ENCODE measurements around the gene MYO16.

MYO16 gene

DNA sequence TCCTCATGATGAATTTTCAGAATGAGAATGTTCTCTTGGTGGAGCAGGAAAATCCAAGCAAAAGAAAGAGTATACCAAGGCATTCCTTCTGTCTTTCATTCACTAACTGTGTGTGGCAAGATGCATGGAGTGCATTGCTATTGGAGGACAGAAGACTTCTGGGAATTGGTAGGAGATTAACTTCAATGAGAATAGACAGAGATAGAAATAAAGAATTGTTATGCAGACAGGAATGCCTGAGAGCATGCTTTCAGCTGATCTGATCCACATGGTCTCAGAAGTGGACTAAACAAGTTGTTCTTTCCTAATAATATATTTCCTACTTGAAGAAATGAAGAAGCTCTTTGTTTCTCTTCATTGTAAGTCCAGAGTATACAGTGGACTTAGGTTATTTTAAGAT, 303.6 kb downstream of the MYO16 start:
- DNase-seq (ENCODE audit: low read depth), result no peak

DNA sequence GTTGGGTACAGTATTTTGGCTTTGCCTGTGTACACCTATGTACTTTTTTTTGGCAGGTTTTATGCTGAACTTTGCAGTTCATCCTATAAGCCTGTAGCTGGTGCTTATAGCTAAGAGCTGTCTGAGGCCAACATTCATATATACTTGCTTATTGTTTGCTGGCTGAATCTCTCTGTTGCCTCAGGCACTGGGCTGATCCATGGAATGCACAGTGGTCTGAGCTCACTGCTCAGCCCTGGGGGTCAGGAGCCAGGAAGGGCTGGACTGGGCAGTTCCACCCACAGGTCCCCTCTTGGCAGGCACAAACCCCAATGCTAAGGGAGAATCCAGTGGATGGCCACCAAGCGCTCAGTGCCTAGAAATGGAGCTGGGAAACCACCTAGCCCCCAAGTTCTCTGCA, 308.7 kb downstream of the MYO16 start:
- no peak for DNase-seq (ENCODE audit: low read depth)

DNA sequence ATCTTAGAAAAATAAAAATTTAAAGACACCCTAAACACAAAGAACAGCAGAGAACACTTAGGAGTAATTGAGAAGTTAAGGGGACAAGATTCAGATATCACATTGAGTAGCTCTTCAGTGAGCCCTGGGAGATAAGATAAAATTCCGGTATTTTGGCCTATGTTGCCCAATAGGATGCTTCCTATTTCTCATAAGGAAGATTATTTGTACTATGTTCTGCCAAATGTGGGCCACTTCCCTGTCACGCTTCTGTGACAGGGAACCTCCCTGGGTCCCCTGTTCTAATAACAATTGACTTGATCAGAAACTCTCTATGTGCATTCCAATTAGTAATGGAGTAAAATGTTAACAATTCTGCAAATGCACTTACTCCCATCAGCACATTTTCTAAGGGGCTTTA, 310.7 kb downstream of the MYO16 start:
- no peak for DNase-seq (ENCODE audit: low read depth)

DNA sequence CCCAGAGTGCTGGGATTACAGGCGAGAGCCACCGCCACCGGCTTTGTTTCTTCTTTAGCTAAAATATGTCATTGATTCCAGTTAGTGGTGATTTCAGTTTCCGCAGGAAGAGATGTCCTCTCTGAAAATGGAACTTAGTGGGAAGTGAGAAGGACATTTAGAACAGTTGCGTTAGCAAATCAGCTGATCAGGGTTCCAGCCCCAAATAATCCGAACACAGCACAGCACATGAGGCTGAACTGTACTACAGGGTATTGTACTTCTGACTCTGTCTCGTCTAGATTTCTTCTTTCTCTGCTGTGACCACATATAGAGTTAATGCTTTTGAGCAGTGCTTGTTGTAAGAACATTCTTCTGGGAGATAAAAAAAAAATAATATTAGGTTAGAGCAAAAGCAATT, 314.4 kb downstream of the MYO16 start:
- no peak for DNase-seq (ENCODE audit: low read depth)

DNA sequence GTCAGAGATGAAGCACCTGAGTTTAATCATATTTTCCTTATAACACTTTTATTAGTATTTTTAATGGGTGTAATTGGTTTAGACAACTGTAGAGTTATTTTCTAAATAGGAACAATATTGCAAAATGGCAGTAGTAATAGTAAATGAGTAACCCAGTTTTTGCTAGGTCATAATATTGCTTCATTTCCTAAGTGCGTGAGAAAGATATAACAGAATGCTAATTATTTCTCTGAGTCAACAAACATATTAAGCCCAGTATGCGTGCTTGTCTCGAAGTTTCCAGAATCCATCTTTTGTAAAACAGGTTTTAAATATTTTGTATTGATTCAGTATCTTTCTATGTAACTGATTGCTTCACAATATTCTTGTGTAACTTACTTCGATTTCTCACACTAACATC, 315.3 kb downstream of the MYO16 start:
- no peak for DNase-seq (ENCODE audit: low read depth)

DNA sequence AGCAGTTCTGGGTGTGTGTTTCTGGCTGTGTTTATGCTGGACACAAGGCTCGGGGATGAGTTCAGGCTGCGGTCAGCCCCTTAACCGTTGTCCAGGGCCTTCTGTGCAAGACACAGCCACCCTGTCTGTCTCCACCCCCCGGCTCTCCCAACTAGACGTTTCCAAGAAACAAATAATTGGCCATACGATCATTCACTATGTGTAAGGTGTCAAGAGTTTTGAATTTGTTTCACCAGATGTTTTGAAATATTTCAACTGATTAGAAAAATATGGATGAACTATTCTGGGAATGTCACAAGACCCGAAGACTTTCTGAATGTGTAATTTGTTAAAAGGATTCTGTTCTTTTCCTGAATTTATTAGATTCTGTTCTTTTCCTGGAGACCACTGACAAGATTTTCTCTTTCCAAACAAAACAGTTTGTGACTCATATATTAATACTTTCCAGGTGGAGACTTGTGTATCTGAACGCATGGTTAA, 318.2 kb downstream of the MYO16 start:
- no peak for DNase-seq (ENCODE audit: low read depth)

DNA sequence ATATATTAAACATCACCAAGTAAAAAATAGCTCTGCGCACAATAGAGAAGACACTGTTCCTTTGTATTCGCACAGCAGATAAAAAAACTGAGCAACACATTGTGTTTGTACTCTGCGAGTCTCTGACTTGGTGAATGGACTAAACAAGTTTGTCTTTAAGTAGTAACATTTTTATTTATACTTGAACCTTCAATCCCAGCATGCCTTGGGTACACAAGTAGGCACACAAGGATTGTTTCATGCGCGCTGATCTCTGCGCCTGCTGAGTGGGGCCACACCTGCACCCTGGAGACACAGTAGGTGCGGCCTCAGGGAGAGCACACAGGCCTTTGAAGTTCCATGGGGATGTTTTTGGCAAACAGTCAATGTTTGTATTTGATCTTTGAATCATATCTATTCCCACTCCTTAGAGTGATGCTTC, 318.9 kb downstream of the MYO16 start:
- DNase-seq (ENCODE audit: low read depth), result no peak

DNA sequence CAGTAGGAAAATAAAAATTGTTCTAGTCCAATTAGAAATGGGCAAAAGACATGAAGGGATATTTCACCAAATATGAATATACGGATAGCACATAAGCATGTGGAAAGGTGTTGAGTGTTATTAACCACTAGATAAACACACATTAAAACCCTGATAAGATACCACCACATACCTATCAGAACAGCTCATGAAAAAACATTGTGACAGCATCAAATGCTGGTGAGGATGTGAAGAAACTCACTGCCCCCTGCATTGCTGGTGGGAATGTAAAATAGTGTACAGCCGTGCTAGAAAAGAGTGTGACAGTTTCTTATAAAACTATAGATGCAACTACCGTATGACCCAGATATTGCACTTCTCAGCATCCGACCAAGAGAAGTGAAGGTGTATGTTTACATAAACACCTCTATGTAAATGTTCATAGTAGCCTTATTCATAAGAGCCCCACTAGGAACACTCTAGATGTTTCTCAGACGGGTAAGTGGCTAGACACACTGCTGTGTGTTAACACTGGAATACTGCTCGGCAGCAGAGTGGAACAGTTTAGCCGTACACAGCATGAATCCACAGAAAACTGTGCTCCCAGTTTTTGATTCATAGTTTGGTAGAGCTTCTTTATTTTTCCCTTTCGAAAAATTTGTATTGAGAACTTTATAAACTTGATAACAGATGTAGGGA, 321.1 kb downstream of the MYO16 start:
- DNase-seq (ENCODE audit: low read depth), result no peak

DNA sequence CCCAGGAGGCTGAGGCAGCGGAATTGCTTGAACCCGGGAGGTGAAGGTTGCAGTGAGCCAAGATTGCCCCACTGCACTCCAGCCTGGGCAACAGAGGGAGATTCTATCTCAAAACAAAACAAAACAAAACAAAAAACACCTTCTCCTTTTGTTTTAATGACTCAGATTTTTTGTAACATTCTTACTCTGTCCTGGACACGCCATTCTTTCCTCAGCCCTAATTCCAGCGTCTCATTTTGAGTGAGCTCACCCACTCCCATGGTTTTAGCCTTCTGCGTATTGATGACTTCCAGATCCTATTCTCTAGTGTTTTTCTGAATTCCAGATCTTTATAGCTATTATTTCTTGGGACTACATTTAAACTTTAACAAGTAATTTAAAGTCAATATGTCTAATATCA, 326.3 kb downstream of the MYO16 start:
- no peak for DNase-seq (ENCODE audit: low read depth)

DNA sequence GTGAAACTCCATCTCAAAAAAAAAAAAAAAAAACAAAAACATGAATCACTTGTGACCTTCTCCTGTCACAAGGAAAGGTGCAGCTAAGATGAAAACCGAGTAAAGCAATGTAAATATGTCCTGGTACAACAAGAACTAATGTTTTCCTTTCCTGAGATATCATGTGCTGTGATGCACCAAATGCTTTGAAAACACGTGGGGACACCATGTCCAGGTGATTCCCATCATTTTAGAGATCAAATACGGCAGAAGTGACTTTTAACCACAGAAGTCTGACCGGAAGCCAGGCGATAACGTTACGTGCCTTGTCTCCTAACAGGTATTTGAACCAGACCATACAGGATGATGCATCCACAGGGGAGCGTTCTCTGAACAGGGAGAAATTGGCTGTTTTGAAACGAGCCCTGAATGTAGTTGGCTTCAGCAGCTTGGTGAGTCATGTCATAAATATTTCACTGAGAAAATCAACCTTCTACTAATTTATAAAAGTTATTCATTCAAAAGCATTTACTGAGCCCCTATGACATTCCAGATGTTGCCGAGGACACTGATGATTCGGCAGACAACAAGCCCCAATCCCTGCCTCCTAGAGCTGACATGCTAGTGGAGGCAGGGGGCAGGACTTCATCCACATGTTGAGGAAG, 328.1 kb downstream of the MYO16 start:
- DNase-seq (ENCODE audit: low read depth), result no peak

DNA sequence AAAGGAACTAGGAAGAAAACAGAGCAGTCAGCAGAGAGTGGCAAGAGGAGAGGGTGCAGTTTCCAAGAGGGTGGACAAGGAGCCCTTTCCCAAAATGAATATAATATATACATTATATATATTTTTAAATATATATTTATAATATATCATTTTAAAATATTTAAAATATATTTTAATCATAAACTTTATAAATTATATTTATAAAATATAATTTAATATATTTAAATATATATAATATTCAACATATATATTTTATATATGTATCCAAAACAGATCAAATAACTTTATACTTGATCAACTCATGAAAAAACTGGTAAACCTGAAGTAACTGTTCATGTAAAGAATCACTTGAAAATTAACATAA, 328.6 kb downstream of the MYO16 start:
- DNase-seq (ENCODE audit: low read depth), result no peak

DNA sequence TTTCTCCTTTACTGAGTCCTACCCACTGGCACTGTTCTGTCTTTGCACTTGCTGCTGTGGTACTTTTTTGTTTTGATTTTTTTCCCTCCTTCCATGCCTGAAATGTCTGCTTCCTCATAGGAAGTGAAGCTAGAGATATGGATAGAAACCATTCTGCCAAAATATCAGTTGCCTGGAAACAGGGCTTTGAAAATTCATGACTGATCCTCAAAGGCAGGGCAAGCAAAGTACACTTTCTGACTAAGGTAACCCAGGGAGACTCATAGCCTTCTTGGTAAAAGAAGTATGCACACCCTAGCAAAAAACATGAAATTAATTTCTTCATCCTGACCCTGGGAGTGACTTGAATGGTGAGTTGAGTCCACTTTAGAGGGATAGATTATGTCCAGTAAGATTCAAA, 329.8 kb downstream of the MYO16 start:
- no peak for DNase-seq (ENCODE audit: low read depth)

DNA sequence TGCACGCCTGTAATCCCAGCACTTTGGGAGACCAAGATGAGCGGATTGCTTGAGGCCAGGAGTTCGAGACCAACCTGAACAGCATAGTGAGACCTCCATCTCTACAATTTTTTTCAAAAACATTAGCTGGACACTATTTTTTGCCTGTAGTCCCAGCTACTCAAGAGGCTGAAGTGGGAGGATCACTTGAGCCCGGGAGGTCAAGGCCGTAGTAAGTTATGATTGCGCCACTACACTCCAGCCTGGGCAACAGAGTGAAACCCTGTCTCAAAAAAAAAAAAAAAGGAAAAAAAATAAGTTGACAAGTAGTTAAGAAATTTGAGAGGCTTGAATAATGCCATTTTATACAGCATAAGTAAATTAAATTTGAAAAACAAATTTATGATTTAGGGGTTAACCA, 330.6 kb downstream of the MYO16 start:
- no peak for DNase-seq (ENCODE audit: low read depth)

DNA sequence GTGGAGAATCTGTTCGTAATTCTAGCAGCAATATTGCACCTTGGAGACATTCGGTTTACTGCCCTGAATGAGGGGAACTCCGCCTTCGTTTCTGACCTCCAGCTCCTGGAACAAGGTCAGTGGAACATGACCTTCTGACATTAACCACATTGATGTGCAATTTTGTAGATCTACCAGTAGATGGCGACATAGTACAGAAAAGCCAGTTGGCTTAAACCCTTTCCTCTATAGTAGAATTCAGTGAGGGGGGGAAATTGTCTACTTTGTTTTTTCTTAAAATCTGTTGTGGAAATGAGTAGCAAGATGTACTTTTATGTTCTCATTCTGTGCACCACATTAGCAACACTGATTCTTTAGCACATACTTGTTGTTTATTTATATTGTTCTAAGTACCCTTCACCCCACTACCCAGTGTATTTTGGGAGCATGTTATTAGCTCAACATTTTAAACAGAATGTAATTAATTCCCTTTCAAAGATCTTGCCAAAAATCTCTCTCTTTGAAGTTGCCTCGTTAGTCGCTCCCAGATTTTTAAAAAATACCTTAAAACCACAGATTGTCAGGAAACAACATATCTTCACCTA, 332.2 kb downstream of the MYO16 start:
- DNase-seq (ENCODE audit: low read depth), result no peak

DNA sequence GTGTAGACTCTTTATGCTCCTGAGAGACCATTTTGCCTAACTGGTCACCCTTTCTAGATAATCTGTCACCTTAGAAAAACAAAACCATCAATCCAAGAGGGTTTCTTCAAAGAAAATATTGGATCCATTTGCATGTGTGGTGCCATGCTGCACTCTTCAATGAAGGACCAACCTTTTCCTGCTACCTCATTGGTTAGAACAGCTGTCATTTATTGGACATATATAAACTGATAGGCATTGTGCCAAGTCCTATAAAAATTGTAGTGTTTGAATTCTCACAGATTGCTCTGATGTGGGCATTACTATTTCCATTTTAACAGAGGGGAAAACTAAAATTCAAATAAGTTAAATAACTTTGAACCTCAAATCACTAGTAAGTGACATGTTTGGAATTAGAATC, 333.2 kb downstream of the MYO16 start:
- DNase-seq (ENCODE audit: low read depth), result no peak

DNA sequence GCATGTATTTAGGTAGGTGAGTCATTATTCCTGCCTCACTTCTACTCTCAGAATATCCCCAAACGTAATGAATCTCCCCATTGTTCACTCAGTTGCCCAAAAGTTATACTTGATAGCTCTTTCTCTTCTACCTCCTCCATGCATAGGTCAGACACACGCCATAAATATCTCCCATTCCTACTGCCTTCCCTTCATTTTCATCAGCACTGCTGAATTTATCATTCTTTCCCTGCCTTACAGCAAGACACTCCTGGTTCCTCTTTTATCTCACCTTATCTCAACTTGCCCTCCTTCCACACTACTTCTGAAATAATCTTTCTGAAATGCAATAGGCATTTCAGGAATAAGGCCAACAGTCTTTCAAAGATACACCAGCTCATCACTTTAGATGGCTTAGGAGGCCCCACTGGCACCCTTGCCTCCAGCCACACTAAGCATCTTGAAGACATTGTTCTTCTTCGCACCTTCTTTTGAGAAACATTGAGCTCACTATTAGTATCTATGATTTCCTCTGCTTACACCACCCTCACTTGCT, 333.9 kb downstream of the MYO16 start:
- no peak for DNase-seq (ENCODE audit: low read depth)

DNA sequence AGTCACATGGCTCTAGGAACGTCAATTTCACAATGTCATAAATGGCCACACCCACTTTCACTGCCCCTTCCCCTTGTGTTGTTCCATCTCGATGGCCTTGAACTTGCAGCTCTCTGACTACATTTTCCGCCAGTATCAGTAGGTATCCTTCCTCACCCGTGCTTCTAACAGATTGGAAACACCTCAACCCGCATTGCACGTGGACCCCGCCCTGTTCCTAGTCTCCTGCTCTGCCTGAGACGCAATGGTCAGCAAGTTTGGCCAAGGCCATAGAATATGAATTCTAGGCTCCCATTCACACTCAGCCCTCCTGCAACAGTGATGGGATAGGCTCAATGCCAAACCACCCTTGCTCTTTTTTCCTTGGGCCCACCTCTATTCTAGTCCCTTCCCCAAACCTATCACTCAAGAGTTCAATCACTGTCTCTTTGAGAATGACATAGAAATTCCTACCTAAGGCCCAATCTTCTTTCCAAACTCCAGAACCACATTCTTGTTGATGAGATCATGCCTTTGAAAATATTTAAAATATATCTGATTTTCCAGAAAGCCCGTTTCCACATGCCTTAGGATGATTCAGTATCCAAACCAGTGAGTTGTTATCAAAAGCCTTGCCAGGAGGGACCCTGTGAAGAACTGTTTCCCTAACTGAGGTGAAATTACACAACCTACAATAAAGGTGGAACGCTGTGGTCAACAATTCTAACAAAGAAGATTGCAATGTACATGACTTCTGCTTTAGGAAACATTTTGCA, 334.6 kb downstream of the MYO16 start:
- no peak for DNase-seq (ENCODE audit: low read depth)

DNA sequence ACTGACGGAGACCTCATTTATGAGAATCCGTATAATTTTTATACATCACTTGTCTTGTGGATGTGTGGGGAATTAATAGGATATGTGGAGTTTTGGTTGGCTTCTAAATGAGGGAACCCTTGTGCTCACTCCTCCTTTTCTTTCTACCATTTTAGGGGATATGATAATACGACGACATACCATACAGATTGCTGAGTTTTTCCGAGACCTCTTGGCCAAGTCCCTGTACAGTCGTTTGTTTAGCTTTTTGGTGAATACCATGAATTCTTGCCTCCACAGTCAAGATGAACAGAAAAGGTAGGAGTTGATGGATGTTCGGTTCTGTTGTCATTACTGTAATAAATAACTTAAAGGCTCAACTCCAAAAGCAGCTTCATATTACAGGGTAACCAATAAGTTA, 335.2 kb downstream of the MYO16 start:
- no peak for DNase-seq (ENCODE audit: low read depth)

DNA sequence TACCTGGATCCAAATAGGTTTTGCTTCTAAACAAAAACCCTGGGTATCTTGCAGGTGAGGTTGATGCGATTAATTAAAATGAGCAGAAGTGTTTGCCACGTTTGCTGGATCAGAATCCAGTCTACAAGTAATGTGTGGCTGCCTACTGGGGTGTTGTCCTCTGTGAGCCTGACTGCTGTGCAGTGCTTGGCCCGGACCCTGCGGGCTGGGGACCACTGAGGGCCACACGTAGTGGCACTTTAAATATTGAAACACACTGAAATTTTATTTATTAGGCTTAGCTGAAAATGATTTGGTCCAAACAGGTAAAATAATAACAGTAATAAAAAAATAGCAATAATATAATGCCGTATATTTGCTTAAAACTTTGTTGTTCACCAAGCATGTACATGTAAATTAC, 338.0 kb downstream of the MYO16 start:
- no peak for DNase-seq (ENCODE audit: low read depth)

DNA sequence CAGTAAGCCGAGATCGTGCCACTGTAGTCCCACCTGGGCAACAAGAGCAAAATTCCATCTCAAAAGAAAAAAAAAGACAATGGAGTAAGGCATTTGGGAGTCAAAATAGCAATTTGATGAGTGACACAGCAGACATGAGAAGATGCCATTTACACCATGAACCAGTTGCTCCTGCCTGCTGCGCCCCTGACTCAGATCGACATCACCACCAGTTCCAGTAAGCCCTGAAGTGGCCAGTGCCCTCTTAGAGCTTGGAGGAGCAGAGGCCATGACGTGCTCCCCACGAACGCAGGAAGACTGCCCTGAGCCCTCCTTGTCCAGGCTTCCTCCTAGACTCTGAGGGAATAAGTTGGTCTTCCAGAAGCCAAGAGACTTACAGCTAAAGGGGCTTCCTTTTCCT, 339.2 kb downstream of the MYO16 start:
- no peak for DNase-seq (ENCODE audit: low read depth)

DNA sequence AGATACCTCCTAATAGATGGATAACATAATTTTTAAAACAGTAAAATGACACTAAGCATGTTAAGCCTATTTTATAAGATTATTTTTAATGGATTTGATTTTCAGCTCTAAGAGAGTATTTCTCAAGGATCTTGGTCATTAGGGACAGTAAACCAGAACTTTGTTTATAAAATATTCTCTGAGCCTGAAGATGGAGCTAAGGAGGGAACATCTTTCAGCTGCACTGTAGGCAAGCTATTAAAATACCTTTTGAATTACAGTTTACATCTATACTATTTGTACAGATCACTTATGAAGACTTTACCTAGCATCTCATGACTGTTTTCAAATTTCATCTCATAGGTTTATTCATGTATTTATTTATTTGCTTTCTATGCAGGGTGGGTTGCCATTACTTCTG, 345.3 kb downstream of the MYO16 start:
- DNase-seq (ENCODE audit: low read depth), result no peak

DNA sequence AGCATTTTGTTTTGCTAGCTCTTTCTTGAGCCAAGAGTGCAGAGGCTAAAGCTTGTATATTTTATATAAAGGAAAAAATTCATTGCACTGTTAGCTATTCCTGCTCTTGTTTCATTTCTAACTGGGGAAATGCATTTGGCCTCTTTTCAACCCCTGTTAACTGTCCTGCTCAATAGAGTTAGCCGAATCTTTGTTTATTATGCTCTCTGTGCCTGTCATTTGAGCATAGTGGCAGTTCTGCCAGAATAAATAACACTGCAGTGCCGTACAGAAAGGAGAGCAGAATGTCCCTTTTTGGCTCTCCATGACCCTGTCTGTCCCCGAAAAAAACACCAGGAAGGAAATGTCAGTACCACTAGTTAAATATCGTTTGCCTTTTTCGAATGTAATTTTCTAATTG, 350.8 kb downstream of the MYO16 start:
- DNase-seq (ENCODE audit: low read depth), result no peak

DNA sequence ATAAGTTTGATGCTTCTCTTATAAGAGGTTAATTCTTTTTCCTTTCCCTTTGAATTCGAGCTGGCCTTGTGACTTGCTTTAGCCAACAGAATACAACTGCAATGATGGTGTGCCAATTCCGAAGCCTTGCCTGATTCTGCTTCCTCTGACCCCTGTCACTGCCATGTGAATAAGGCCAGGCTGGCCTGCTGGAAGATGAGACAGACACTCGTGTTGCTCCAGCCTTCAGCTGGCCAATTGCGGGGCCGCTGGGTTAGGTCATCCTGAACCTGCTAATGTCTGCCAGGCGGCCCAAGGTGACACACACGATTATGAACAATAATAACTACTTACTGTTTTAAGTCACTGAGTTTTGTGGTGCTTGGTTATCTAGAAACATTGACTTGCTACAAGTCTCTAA, 352.0 kb downstream of the MYO16 start:
- no peak for DNase-seq (ENCODE audit: low read depth)
